GM19395 (cell line): ENCODE measurements around the gene GCSAML.
"Not testable (repeated sequence)": the region's sequence is repeated elsewhere in the genome, so short reads cannot be mapped to it uniquely, and the experiment has no call there.

Source experiments
- ATAC-seq: cut with Tn5 transposase; IDR thresholded peaks from one replicate; pipeline ENCODE4 v1.9.1; 2021; ENCODE audit warnings: mild to moderate bottlenecking, moderate library complexity; ENCODE audit not compliant: unreplicated experiment

The GCSAML gene

GRCh38 chr1:247548769-247549182 is at the start of gene GCSAML:
Gene GCSAML, plus strand, starts transcription at chr1:247549134. Its CDS starts 58 bp downstream, at chr1:247549192.
- ATAC-seq, result no peak

DNA sequence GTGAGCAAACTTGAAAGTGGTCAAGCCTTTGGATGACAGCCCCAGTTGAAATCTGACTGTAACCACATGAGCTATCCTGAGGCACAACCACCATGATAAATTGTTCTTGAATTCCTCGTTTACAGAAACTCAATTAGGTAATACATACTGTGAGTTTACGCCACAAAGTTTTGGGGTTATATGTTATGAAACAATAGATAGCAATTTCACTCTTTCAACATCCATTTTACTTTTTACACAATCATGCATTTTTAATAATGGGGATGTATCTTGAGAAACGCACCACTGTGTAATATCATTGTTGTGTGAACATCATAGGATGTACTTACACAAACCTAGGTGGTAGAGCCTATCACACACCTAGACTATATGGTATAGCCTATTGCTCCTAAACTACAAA is 48.1 kb upstream of the GCSAML start:
- ATAC-seq, result no peak

GRCh38 chr1:247506831-247507230 is 42.1 kb upstream of the GCSAML start:
- no peak for ATAC-seq

- no peak for ATAC-seq
Observed at GRCh38 chr1:247517795-247518612, 30.9 kb upstream of the GCSAML start.

GRCh38 chr1:247518613-247518891 is 30.4 kb upstream of the GCSAML start:
- ATAC-seq, result no peak

DNA sequence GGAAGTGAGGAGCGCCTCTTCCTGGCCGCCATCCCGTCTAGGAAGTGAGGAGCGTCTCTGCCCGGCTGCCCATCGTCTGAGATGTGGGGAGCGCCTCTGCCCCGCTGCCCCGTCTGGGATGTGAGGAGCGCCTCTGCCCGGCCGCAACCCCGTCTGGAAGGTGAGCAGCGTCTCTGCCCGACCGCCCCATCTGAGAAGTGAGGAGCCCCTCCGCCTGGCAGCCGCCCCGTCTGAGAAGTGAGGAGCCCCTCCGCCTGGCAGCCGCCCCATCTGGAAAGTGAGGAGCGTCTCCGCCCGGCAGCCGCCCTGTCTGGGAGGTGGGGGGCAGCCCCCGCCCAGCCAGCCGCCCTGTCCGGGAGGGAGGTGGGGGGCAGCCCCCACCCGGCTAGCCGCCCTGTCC is 27.0 kb upstream of the GCSAML start:
- not testable (repeated sequence) for ATAC-seq

DNA sequence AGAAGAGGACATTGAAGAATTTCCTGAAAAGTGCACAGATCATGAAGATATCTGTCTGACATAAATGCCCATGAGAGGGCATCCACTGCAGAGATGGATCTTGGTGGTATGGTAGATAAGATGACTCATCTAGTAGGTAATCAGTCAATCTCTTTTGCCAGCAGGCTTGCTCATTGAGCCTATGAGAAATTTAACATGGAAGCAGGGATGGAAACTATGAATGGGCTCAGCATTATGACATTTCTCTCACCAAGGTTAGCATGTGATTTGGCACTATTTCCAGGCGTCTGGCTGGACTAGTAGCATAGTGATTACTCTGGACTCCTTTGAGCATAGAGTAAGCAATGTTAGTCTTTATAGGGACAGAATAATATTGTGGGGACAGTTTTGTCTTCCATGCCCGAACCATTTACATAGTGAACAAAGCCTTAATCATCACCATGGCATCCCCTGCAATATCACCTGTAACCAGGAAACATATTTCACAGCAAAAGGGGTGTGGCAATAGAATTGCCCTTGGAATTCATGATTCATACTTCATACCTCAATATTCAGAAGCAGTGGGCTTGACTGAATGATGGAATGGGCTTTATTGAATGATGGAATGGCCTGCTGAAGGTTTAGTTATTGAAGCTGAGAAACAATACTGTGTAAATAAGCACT is 20.0 kb upstream of the GCSAML start:
- no peak for ATAC-seq

DNA sequence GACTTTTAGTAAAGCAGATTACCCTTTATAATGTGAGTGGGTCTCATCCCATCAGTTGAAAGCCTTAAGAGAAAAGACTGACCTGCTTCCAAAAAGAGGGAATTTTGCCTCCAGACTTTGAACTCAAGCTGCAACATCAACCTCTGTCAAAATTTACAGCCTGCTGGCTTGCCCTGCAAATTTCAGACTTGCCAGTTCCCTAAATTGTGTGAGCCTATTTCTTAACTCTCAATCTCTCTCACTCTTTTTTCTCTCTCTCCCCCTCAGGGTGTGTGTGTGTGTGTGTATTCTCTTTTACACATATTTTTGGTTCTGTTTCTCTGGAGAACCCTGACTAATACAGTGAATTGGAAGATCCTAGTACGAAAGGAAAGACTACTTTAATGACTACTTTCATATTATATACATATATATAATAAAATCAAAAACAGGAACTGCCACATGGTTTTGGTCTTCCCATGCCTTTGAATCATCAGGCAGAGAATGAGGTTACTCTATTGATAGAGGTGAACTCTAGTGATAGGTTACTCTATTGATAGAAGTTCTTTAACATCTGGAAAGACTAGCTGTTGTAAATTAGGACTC is 19.1 kb upstream of the GCSAML start:
- ATAC-seq, result no peak

- no peak for ATAC-seq
Observed at GRCh38 chr1:247530785-247531184, 18.1 kb upstream of the GCSAML start.

DNA sequence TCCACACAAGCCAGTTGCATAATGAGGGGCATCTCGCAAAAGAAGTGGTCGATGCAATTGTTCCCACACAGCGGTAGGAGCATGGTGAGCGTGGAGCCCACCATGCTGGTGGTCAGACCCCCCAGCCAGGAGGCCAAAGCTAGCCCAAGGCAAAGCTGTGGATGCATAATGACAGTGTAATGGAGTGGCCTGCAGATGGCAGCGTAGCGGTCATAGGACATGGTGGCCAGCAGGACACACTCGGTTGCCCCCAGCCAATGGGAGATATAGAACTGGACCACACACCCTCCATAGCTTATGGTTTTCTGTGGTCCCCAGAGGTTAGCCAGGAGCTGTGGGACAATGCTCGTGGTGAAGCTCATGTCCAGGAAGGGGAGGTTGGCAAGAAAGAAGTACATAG is 17.0 kb upstream of the GCSAML start:
- no peak for ATAC-seq

GRCh38 chr1:247535402-247535801 is 13.5 kb upstream of the GCSAML start:
- ATAC-seq, result no peak

- ATAC-seq, result no peak
Observed at GRCh38 chr1:247536340-247536739, 12.6 kb upstream of the GCSAML start, which contains the start of gene OR2C3. Gene OR2C3, minus strand, starts transcription at chr1:247536440. Its CDS starts 3,929 bp downstream, at chr1:247532511.

DNA sequence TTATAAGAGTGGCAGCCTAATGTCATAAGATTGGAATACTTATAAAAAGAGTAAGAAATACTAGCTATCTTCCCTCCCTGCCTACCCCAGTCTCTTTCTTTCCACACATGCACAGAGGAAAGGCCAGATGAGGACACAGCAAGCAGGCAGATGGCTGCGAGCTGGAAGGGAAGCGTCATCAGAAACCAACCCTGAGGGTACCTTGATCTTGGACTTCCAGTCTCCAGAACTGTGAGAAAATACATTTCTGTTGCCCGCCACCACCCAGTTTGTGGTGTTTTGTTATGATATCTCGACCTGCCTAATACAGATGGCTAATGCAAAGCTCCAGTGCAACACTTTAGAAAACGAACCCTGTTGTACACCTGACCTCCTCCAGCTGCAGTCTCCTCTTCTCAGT is 10.4 kb upstream of the GCSAML start:
- ATAC-seq, result no peak

DNA sequence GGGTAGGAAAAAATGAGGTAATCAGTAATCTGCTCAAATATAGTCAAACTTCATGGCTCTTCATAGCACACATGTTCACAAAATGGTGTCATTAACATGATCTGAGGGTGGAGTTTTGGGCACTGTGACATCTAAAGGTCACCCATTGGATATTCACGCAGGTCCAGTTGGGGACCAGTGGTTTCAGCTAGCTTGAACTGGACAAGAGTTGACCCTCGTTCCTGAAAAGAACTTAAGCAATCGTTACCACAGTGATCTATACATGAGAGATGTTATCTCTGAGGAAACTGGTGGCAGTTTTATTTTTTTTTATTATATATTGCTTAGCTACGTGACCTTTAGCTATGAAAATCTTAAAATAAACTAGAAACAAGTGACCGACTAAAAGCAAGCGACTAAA is 9.7 kb upstream of the GCSAML start:
- no peak for ATAC-seq

DNA sequence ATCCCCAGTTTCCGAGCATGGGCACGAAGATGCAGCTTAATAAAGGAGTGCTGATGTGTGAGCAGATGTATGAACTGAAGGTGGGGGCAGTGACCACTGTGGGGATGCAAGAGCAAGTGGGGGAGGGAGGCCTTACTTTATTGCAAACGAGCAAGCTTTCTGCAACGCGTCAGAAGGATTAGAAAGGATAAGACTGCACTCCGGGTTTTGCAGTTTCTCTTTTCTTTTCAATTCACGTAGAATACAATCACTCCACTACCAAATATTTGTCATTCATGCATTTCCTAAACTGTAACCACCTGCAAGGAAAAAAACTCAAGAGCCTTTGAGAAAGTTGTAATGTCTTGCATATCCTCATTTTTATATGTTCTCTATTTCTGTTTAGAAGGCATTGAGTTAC is 8.4 kb upstream of the GCSAML start:
- no peak for ATAC-seq

DNA sequence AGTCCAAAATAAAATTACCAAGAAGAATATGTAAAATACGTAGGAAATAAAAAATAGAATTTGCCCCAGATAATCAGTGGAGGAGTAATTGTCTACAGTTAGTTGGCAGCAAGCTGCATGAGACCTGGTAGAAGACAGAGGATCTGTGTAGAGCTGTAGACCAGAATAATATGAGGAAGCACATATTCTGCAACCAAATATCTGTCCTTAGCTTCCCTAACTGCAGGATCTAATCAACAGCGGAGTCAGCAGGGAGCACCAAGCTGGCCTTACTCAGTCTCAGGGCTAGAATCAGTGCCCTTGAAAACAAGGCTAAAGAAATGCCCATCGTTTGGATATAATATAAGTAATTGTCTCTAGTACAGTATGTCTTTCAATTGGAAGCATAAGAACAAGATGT is 6.1 kb upstream of the GCSAML start:
- no peak for ATAC-seq

DNA sequence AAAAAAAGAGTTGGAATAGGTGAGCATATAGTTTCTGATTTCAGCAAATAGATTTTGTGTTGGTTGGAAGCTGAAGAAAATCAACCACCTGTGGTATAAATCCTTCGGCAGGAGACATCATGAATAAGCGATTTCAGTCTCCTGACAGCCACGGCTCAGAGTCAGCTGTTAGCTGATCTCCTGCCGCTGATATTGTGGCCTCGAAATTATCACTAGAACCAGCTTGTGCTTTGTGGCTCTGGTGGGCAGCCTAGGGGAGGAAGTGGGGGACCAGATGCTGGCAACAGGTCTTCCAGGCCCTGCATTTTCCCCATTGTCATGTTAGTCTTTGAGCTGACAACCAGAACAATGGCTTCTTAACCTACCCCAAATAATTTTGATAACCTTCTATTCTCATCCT is 842 bp upstream of the GCSAML start:
- ATAC-seq, result no peak

GRCh38 chr1:247551721-247552120 is 2.8 kb downstream of the GCSAML start:
- ATAC-seq, result no peak

DNA sequence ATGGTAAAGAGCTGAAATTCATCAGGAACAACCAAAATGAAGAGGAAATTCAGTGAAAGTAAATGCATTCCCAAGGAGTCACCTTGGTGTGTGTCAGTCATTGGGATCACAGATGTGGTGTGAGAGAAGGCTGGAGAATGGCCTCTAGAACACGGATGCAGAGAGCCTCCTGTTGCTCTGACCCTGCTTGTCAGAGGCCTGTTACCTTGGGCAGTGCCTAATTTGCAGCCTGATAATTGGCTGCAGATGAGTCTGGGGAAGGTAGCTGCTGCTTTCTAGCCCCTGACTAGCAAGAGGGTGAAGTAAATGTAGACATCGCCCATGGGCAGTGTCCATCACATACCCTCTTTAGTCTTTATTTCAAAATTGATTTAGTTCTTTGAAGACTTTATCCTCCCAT is 3.3 kb downstream of the GCSAML start:
- no peak for ATAC-seq

DNA sequence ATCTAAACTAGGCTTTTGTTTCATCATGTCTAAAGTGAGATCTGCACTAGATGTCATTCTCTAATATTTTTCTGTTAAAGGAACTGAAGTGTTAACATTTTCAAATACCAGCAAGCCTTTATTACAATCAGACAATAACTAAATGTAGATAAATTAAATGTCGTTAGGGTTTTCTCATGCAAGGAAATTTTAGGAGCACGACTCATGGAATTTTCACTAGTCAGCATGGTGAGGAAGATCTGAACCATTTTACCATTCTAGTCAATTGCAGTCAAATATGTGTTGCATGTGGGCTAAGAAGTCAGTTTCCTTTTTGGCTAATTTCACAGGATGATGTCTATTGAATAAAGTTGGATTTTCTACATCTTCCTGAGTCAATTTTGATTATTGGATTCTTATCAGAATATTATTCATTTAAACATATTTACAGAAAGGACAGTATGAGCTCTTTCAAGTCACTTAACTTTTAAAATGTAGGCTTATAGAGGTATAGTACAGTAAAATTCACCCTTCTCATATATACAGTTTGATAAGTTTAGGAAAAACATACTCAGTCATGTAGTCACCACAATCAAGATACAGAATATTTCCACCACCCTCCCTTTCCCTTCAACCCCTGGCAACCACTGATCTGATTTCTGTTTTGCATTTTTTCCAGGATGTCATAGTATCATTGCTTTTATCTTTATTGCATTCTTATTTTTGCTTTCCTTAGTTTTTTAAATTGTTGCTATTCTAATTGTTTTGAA is 9.2 kb downstream of the GCSAML start:
- no peak for ATAC-seq

DNA sequence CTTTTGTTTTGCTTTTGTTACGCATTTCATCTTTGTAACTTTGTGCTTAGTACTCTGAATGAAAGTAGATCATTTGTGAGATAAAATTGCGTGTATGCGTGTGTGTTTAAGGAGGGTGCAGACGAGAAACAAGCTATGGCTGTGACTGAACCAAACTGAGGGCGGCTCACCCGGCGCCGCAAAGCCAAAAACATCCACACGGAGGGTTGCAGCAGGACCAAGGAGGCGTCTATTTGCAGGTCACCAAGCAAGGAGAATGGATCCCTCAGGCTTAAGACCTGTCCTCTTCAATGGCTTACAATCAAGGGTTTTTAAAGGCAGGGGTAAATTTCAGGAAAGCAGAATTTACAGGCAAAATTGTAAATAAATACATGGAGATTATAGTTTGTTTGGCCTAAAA is 12.8 kb downstream of the GCSAML start:
- no peak for ATAC-seq

DNA sequence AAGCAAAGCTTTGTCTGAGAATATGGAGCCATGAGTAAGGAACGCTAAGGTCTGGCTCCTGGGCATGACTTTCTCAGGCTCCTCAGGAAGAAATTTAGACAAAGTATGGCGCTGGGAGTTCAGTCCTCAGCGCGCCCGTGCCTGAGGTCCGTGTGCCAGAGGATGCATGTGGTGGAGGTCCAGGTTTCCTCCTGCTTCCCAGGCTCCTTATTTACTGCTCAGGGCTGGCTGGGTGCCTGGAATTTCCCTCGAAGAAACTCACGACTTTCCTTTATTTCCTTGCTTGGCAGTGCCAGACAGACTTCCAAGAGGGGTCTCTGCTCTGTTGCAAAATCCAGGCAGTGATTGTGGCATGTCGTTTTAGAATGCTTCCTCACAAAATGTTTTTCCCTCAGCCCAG is 13.3 kb downstream of the GCSAML start:
- no peak for ATAC-seq
